Calu3 (cell line): Measurements from ENCODE around the gene EYA3. TPM values are rescaled to one million over a fixed set of nuclear protein-coding genes. Genes with fewer than 3 reads are reported as not detected.

Source experiments
- BruUV-seq: library from RNA; stranded (reverse); fragments of 400-500 nt; replicated peaks from 2 replicates; lab custom pipeline; 2021; lab: Mats Ljungman, UMichigan
- CTCF ChIA-PET: fragments of 300-600 bp; sonication (Branson Sonifier 250); formaldehyde crosslinking; loops from one replicate; lab custom pipeline; 2022; ENCODE audit warnings: antibody characterized with exemption; lab: Charles Lee
- DNase-seq: peaks from one replicate; pipeline ENCODE4 v3.0.0; 2022
- H3K27ac Mint-ChIP-seq: one replicate; pipeline ENCODE4 v1.8.0; 2022; ENCODE audit warnings: mixed read lengths; ENCODE audit not compliant: unreplicated experiment
- H3K27me3 Mint-ChIP-seq: one replicate; pipeline ENCODE4 v1.8.0; 2022; ENCODE audit warnings: mixed read lengths; ENCODE audit not compliant: unreplicated experiment
- H3K36me3 Mint-ChIP-seq: one replicate; pipeline ENCODE4 v1.8.0; 2022; ENCODE audit warnings: mild to moderate bottlenecking, moderate library complexity, mixed read lengths; ENCODE audit not compliant: insufficient read depth, unreplicated experiment
- H3K4me1 Mint-ChIP-seq: one replicate; pipeline ENCODE4 v1.8.0; 2022; ENCODE audit warnings: mild to moderate bottlenecking, low read depth, mixed read lengths; ENCODE audit not compliant: unreplicated experiment
- H3K4me3 Mint-ChIP-seq: one replicate; pipeline ENCODE4 v1.8.0; 2022; ENCODE audit warnings: mild to moderate bottlenecking, low read depth, moderate library complexity, mixed read lengths; ENCODE audit not compliant: unreplicated experiment
- H3K9me3 Mint-ChIP-seq: one replicate; pipeline ENCODE4 v1.8.0; 2022; ENCODE audit warnings: low read depth, mixed read lengths; ENCODE audit not compliant: unreplicated experiment
- intact Hi-C: fragments of 100-400 bp; cut with micrococcal nuclease; formaldehyde crosslinking; loops from one replicate; pipeline ENCODE4 v1.10.0; 2022; ENCODE audit not compliant: unreplicated experiment
- total RNA-seq: library from RNA; stranded (reverse); gene quantifications from 2 replicates; pipeline ENCODE4 v1.2.3, GENCODE V29; 2022
- TF ChIP-seq, protein P1 (sequence below): fragments of 200-600 bp; IDR thresholded peaks from one replicate; pipeline ENCODE4 v1.8.0; 2022; ENCODE audit warnings: antibody characterized with exemption; ENCODE audit not compliant: unreplicated experiment

EYA3 gene
- total RNA-seq, 1 experiment from 2014 or later, result 18.8 TPM

DNA sequence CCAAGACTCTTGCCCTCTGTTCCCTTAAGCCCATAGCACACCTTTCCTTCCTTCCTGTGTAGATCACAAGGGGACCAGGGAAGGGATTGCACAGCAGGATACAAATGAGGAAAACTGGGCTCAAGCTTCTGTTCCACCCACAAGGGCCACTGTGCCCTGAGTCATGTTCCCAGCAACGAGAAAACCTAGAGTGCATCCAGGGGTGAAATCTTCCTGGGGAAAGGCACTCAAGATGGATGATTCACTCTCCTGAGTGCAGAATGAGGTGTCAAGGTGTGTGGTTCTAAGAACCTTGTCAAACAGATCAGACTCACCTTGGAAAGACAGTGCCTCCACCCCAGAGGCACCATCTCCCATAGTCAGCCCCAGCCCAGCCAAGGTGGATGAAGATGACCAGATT lies 40.7 kb upstream of the EYA3 start:
- intact Hi-C loops, result no loop called here
- Mint-ChIP-seq H3K4me1 (no peaks in the 10 kb centered on the region), H3K9me3 (no peaks in the 10 kb centered on the region), H3K27me3 (no peaks in the 10 kb centered on the region), H3K36me3 (no peaks in the 10 kb centered on the region), H3K27ac (no peak overlapping the region), H3K4me3 (no peak overlapping the region)
- BruUV-seq, result no TSS peak
- TF ChIP-seq, protein P1, sequence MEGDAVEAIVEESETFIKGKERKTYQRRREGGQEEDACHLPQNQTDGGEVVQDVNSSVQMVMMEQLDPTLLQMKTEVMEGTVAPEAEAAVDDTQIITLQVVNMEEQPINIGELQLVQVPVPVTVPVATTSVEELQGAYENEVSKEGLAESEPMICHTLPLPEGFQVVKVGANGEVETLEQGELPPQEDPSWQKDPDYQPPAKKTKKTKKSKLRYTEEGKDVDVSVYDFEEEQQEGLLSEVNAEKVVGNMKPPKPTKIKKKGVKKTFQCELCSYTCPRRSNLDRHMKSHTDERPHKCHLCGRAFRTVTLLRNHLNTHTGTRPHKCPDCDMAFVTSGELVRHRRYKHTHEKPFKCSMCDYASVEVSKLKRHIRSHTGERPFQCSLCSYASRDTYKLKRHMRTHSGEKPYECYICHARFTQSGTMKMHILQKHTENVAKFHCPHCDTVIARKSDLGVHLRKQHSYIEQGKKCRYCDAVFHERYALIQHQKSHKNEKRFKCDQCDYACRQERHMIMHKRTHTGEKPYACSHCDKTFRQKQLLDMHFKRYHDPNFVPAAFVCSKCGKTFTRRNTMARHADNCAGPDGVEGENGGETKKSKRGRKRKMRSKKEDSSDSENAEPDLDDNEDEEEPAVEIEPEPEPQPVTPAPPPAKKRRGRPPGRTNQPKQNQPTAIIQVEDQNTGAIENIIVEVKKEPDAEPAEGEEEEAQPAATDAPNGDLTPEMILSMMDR, result no peak
- CTCF ChIA-PET, result no interaction called here
- peak; percentile 23 for DNase-seq

DNA sequence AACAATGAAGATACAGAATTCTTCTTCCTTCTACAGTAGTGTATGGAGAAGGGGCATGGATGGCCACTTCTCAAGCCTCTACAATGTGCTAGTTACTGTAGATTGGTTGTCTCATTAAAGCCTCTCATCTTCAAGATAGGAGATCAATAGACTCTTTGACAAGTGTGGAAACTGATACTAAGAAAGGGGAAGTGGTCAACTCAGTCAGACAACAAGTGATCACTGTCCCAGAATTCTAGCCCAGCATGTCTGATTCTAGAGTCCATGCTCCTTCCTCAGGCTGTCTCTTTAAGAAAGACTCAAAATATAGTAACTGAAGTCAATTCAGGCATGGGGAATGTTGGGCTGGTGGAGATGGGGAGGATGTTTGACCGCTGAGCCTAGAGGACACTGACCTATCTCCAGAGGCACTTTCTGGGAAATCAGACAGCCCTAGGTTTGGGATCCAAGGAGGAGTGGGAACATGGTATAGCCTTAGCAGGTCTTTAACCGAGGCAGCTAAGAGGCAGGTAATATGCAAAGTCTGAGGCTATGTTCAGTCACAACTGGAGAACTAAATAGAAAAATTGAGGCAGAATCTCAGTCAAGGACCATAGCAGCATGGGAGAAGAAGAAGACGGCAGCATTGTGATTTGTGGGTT lies 39.3 kb upstream of the EYA3 start:
- no TSS peak for BruUV-seq
- CTCF ChIA-PET, result no interaction called here
- TF ChIP-seq, protein P1, result no peak
- no peak for DNase-seq
- Mint-ChIP-seq H3K27ac (no peak overlapping the region), H3K27me3 (no peaks in the 10 kb centered on the region), H3K36me3 (no peaks in the 10 kb centered on the region), H3K4me1 (peaks cover 8% of the 10 kb centered on the region), H3K4me3 (no peak overlapping the region), H3K9me3 (no peaks in the 10 kb centered on the region)
- intact Hi-C loops, result no loop called here

DNA sequence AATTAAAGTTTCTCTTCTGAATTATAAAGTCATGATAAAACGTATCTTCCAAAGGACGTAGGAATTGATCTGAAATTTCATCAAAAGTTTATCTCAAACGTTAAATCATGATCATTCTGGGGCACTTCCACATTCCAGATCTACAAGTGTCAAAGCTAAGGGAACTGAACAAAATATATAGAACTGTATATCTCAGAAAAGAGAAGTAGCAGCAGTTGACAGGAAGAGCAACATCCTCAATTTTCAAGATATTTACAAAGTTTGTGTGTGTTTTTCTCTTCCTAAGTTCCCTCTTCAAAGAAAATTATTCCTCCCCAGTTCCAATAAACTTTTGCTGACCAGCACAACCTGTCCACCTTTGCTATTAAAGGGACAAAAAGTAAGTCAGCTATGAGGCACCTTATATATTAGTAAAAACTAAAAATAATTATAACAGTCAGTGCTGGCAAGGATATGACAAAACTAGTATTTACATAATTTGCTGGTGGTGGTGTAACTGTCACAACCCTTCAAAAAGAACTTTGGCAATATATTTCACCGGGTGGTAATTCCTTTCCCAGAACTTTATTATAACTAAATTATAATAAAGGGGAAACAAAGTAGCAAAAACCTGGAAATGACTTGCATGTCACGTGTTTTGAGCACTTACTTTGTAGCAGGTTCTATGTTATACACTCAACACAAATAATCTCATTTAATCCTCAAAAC lies 38.5 kb upstream of the EYA3 start:
- Mint-ChIP-seq H3K9me3 (no peaks in the 10 kb centered on the region), H3K4me3 (no peak overlapping the region), H3K27ac (no peak overlapping the region), H3K4me1 (peaks cover 8% of the 10 kb centered on the region), H3K36me3 (no peaks in the 10 kb centered on the region), H3K27me3 (no peaks in the 10 kb centered on the region)
- DNase-seq, result no peak
- TF ChIP-seq, protein P1, result no peak
- intact Hi-C loops, result no loop called here
- BruUV-seq, result no TSS peak
- CTCF ChIA-PET, result no interaction called here

DNA sequence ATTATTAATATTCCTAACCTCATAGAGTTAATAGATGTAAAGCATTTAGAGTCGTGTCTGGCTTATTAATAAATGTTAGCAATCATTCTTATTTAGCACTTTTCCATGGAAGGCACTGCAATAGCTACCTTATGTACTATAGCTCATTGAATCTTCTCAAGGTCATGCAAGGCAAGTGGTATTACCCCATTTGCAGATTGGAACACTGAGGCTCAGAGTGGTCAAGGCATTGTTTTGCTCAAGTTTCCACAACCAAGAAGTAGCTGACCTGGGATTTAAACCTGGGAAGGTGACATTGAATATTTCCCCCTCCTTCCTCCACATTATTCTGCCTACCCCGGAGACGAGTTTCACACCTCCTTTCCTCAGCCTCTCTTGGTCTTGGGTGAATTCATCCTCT lies 37.8 kb upstream of the EYA3 start:
- Mint-ChIP-seq H3K4me3 (no peak overlapping the region), H3K9me3 (no peaks in the 10 kb centered on the region), H3K36me3 (no peaks in the 10 kb centered on the region), H3K27ac (no peak overlapping the region), H3K4me1 (peaks cover 8% of the 10 kb centered on the region), H3K27me3 (no peaks in the 10 kb centered on the region)
- TF ChIP-seq, protein P1, result no peak
- CTCF ChIA-PET, result no interaction called here
- no TSS peak for BruUV-seq
- DNase-seq, result no peak
- intact Hi-C loops, result no loop called here
